GM19324 (cell line): ENCODE results near the gene NUBP2.
A peak's percentile ranks its signal among the peaks of the same experiment; 100 is the strongest.

Experiments
- ATAC-seq: cut with Tn5 transposase; IDR thresholded peaks from one replicate; pipeline ENCODE4 v1.9.1; 2021; ENCODE audit warnings: mild to moderate bottlenecking, moderate library complexity; ENCODE audit not compliant: unreplicated experiment, low FRiP score

NUBP2 gene

GRCh38 chr16:1771188-1771863 lies 11.4 kb upstream of the NUBP2 start, which contains the start of gene NME3:
Gene NME3, minus strand, starts transcription at chr16:1771543. Its CDS starts 9 bp downstream, at chr16:1771534.
- no peak for ATAC-seq

GRCh38 chr16:1771864-1772361 lies 10.8 kb upstream of the NUBP2 start:
- no peak for ATAC-seq

- no peak for ATAC-seq
Observed at GRCh38 chr16:1772362-1772907, 10.3 kb upstream of the NUBP2 start, which contains the start of gene EME2. Gene EME2, plus strand, starts transcription at chr16:1772810. Its CDS starts 418 bp downstream, at chr16:1773228.

GRCh38 chr16:1772908-1773702 lies 9.7 kb upstream of the NUBP2 start, which contains the start of gene MRPS34:
Gene MRPS34, minus strand, starts transcription at chr16:1773134. Its CDS starts 15 bp downstream, at chr16:1773119.
- ATAC-seq: peak; percentile 58

- no peak for ATAC-seq
Observed at GRCh38 chr16:1773703-1774447, 8.9 kb upstream of the NUBP2 start.

GRCh38 chr16:1774448-1774780 lies 8.3 kb upstream of the NUBP2 start:
- ATAC-seq: no peak

- no peak for ATAC-seq
Observed at GRCh38 chr16:1775006-1775845, 7.5 kb upstream of the NUBP2 start.

GRCh38 chr16:1775846-1776671 lies 6.7 kb upstream of the NUBP2 start:
- no peak for ATAC-seq

- no peak for ATAC-seq
Observed at GRCh38 chr16:1776672-1776955, 6.1 kb upstream of the NUBP2 start.

GRCh38 chr16:1776991-1777374 lies 5.8 kb upstream of the NUBP2 start:
- no peak for ATAC-seq

GRCh38 chr16:1777375-1778199 lies 5.2 kb upstream of the NUBP2 start:
- ATAC-seq: no peak

GRCh38 chr16:1778200-1779179 lies 4.3 kb upstream of the NUBP2 start:
- ATAC-seq: no peak

- no peak for ATAC-seq
Observed at GRCh38 chr16:1779234-1779701, 3.5 kb upstream of the NUBP2 start.

GRCh38 chr16:1779741-1780676 lies 2.8 kb upstream of the NUBP2 start:
- no peak for ATAC-seq

- ATAC-seq: no peak
Observed at GRCh38 chr16:1780677-1781072, 2.1 kb upstream of the NUBP2 start.

- no peak for ATAC-seq
Observed at GRCh38 chr16:1781254-1781653, 1.5 kb upstream of the NUBP2 start.
